H1 (cell line): Measurements from ENCODE around the gene CGB7. TPM values are rescaled to one million over a fixed set of nuclear protein-coding genes. Genes with fewer than 3 reads are reported as not detected.
"Not testable (repeated sequence)": the region's sequence is repeated elsewhere in the genome, so short reads cannot be mapped to it uniquely, and the experiment has no call there.

Experiments used
- CTCF ChIA-PET: fragments of 300-600 bp; sonication (Branson Sonifier 250); formaldehyde crosslinking; loops from one replicate; lab custom pipeline; 2021; ENCODE audit not compliant: partially characterized antibody; lab: Charles Lee
- POLR2A ChIA-PET: fragments of 300-600 bp; sonication (Branson Sonifier 250); formaldehyde crosslinking; loops from one replicate; lab custom pipeline; 2021; ENCODE audit warnings: inconsistent platforms; ENCODE audit not compliant: partially characterized antibody; lab: Charles Lee
- DNase-seq, 2 experiments: peaks; one replicate each; pipeline versions ENCODE4 v3.0.0 to v3.0.0-alpha.2; 2010 to 2022; ENCODE audit warnings: low spot score in 2 of 2, low read depth in 1 of 2, mixed read lengths in 1 of 2
- FAIRE-seq: peaks from 2 replicates; lab custom pipeline; 2011; peaks lifted over from hg19 to GRCh38; lab: Jason Lieb, UNC
- H2AFZ ChIP-seq: 2 replicates; pipeline ENCODE4 v1.8.1; 2012; ENCODE audit warnings: low read length, inconsistent platforms
- H2AK5ac ChIP-seq: 2 replicates; pipeline ENCODE4 v1.6.1; 2013; ENCODE audit warnings: low read depth, low read length
- H2BK120ac ChIP-seq: replicated peaks from 2 replicates; pipeline ENCODE3; 2013; ENCODE audit warnings: low read depth, low read length, inconsistent platforms
- H2BK12ac ChIP-seq: 2 replicates; pipeline ENCODE4 v1.6.1; 2013; ENCODE audit warnings: low read depth, low read length
- H2BK15ac ChIP-seq: 2 replicates; pipeline ENCODE4 v1.6.1; 2013; ENCODE audit warnings: low read length
- H2BK20ac ChIP-seq: 2 replicates; pipeline ENCODE4 v1.6.1; 2013; ENCODE audit warnings: low read length
- H2BK5ac ChIP-seq: 2 replicates; pipeline ENCODE4 v1.6.1; 2013; ENCODE audit warnings: low read depth, low read length
- H3K14ac ChIP-seq: 2 replicates; pipeline ENCODE4 v1.6.1; 2013; ENCODE audit warnings: inconsistent platforms; ENCODE audit not compliant: insufficient read length
- H3K18ac ChIP-seq: 2 replicates; pipeline ENCODE4 v1.6.1; 2013; ENCODE audit warnings: low read length; ENCODE audit errors: extremely low read depth
- H3K23ac ChIP-seq: 2 replicates; pipeline ENCODE4 v1.6.1; 2013; ENCODE audit warnings: inconsistent platforms; ENCODE audit not compliant: insufficient read length
- H3K23me2 ChIP-seq: 2 replicates; pipeline ENCODE4 v1.6.1; 2013; ENCODE audit warnings: low read depth, low read length
- H3K27ac ChIP-seq: 2 replicates; pipeline ENCODE4 v1.6.1; 2011; ENCODE audit warnings: low read depth, low read length, inconsistent platforms
- H3K27me3 ChIP-seq, 4 experiments: replicated peaks in 1 of 4; 1 replicate in 1 of 4; 2 replicates in 3 of 4; pipeline versions ENCODE4 v1.6.1 to v1.8.1; 2011 to 2013; ENCODE audit warnings: low read length in 3 of 4, mild to moderate bottlenecking in 3 of 4, inconsistent platforms in 2 of 4, mixed read lengths in 2 of 4, moderate library complexity in 1 of 4; ENCODE audit not compliant: control insufficient read depth in 3 of 4, insufficient read depth in 3 of 4; ENCODE audit errors: extremely low read depth in 1 of 4
- H3K36me3 ChIP-seq, 4 experiments: 2 replicates each; pipeline versions ENCODE4 v1.6.1 to v1.8.1; 2011 to 2013; ENCODE audit warnings: mild to moderate bottlenecking in 4 of 4, low read length in 3 of 4, moderate library complexity in 2 of 4, control low read depth in 1 of 4, inconsistent platforms in 1 of 4; ENCODE audit not compliant: insufficient read depth in 4 of 4, control insufficient read depth in 2 of 4
- H3K4ac ChIP-seq: replicated peaks from 2 replicates; pipeline ENCODE3; 2013; ENCODE audit warnings: low read length, low read depth, mixed read lengths, inconsistent platforms; ENCODE audit not compliant: insufficient read length
- H3K4me1 ChIP-seq, 4 experiments: replicated peaks in 1 of 4; 1 replicate in 1 of 4; 2 replicates in 3 of 4; pipeline versions ENCODE4 v1.6.1 to v1.8.1; 2011 to 2013; ENCODE audit warnings: low read length in 3 of 4, inconsistent platforms in 2 of 4, mixed read lengths in 1 of 4; ENCODE audit not compliant: insufficient read depth in 4 of 4, control insufficient read depth in 3 of 4
- H3K4me2 ChIP-seq, 2 experiments: 2 replicates each; pipeline versions ENCODE4 v1.6.1 to v1.8.1; 2011 to 2013; ENCODE audit warnings: low read depth in 2 of 2, low read length in 2 of 2, control low read depth in 1 of 2, inconsistent platforms in 1 of 2, mild to moderate bottlenecking in 1 of 2; ENCODE audit not compliant: insufficient read depth in 1 of 2
- H3K4me3 ChIP-seq, 4 experiments: fragments of 200-600, 300-600 bp in 1 of 4; sonication (generic), shearing (Covaris generic), sonication (Bioruptor Twin) in 1 of 4; 2 replicates each; pipeline versions ENCODE4 v1.5.1 to v1.8.1; 2011 to 2016; ENCODE audit warnings: low read length in 4 of 4, low read depth in 3 of 4, control low read depth in 2 of 4, inconsistent platforms in 2 of 4, mild to moderate bottlenecking in 2 of 4, mixed read lengths in 1 of 4, moderate library complexity in 1 of 4; ENCODE audit not compliant: insufficient read depth in 2 of 4; ENCODE audit errors: extremely low read depth in 1 of 4
- H3K56ac ChIP-seq: replicated peaks from 2 replicates; pipeline ENCODE3; 2013; ENCODE audit warnings: low read depth, mild to moderate bottlenecking, mixed read lengths, low read length, inconsistent platforms; ENCODE audit not compliant: insufficient read length
- H3K79me1 ChIP-seq: 2 replicates; pipeline ENCODE4 v1.6.1; 2013; ENCODE audit warnings: low read depth, low read length, control low read depth
- H3K79me2 ChIP-seq, 2 experiments: 2 replicates each; pipeline versions ENCODE4 v1.6.1 to v1.8.1; 2012 to 2013; ENCODE audit warnings: low read length in 2 of 2, mild to moderate bottlenecking in 2 of 2, inconsistent platforms in 1 of 2; ENCODE audit not compliant: insufficient read depth in 2 of 2, control insufficient read depth in 1 of 2
- H3K9ac ChIP-seq, 4 experiments: replicated peaks in 1 of 4; 1 replicate in 1 of 4; 2 replicates in 3 of 4; pipeline versions ENCODE4 v1.6.1 to v1.8.1; 2011 to 2013; ENCODE audit warnings: low read depth in 3 of 4, low read length in 3 of 4, control low read depth in 2 of 4, mild to moderate bottlenecking in 2 of 4, moderate library complexity in 2 of 4, inconsistent platforms in 1 of 4; ENCODE audit errors: extremely low read depth in 1 of 4
- H3K9me3 ChIP-seq, 2 experiments: 2 replicates each; pipeline versions ENCODE4 v1.6.1 to v1.8.1; 2012 to 2013; ENCODE audit warnings: mild to moderate bottlenecking in 2 of 2, moderate library complexity in 2 of 2, control low read depth in 1 of 2, inconsistent platforms in 1 of 2, low read depth in 1 of 2, low read length in 1 of 2, mixed read lengths in 1 of 2; ENCODE audit not compliant: insufficient read depth in 2 of 2
- H4K20me1 ChIP-seq, 2 experiments: replicated peaks in 1 of 2; 2 replicates each; pipeline versions ENCODE3 to v1.8.1; 2011 to 2013; ENCODE audit warnings: inconsistent platforms in 2 of 2, low read length in 2 of 2, mild to moderate bottlenecking in 1 of 2; ENCODE audit not compliant: insufficient read depth in 2 of 2, control insufficient read depth in 1 of 2
- H4K5ac ChIP-seq: 2 replicates; pipeline ENCODE4 v1.6.1; 2013; ENCODE audit warnings: low read length, low read depth, mixed read lengths, inconsistent platforms; ENCODE audit not compliant: insufficient read length
- H4K8ac ChIP-seq: 2 replicates; pipeline ENCODE4 v1.8.0; 2013; ENCODE audit warnings: mild to moderate bottlenecking, moderate library complexity, low read length, inconsistent platforms; ENCODE audit not compliant: insufficient read depth; ENCODE audit errors: extremely low read depth
- H4K91ac ChIP-seq: replicated peaks from 2 replicates; pipeline ENCODE3; 2013; ENCODE audit warnings: low read length, mixed read lengths, inconsistent platforms; ENCODE audit not compliant: insufficient read length
- CREB1 ChIP-seq: IDR thresholded peaks from 2 replicates; pipeline ENCODE4 v1.6.1; 2012; ENCODE audit warnings: inconsistent platforms
- NANOG ChIP-seq: IDR thresholded peaks from 2 replicates; pipeline ENCODE4 v1.6.1; 2011; ENCODE audit warnings: low read length, low read depth, mild to moderate bottlenecking, inconsistent platforms; ENCODE audit not compliant: insufficient read depth, poor library complexity, severe bottlenecking
- RAD21 ChIP-seq, 2 experiments: IDR thresholded peaks in 1 of 2; conservative IDR thresholded peaks in 1 of 2; 2 replicates each; pipeline ENCODE4 v1.6.1; 2011; ENCODE audit warnings: low read depth in 2 of 2, low read length in 2 of 2, improper control_type of control experiment in 1 of 2, inconsistent platforms in 1 of 2, mild to moderate bottlenecking in 1 of 2, moderate library complexity in 1 of 2
- TBP ChIP-seq: IDR thresholded peaks from 2 replicates; pipeline ENCODE4 v1.6.1; 2011; ENCODE audit warnings: low read depth, low read length, improper control_type of control experiment
- YY1 ChIP-seq: IDR thresholded peaks from 2 replicates; pipeline ENCODE4 v1.6.1; 2011; ENCODE audit warnings: low read depth, mild to moderate bottlenecking, low read length
- WGBS, 2 experiments: shearing (Covaris generic) in 1 of 2; methylation state at CpG; one replicate each; pipeline versions ENCODE4 v1.1.6 to v1.1.7; 2013 to 2015; ENCODE audit warnings: low lambda C conversion rate in 2 of 2, mixed read lengths in 2 of 2, inconsistent platforms in 1 of 2, low coverage in 1 of 2, missing lambda C conversion rate in 1 of 2; ENCODE audit not compliant: insufficient replicate concordance in 2 of 2, insufficient coverage in 1 of 2, insufficient read length in 1 of 2; ENCODE audit errors: extremely low coverage in 1 of 2, missing lambda C conversion rate in 1 of 2; 5-methylcytosine and 5-hydroxymethylcytosine counted together
- polyA plus RNA-seq, 7 experiments: library from polyadenylated mRNA; depleted of rRNA in 3 of 7; stranded (reverse) in 5 of 7; unstranded in 2 of 7; fragments of >200 nt in 5 of 7; fragments of 200-250 nt in 2 of 7; gene quantifications; 1 replicate in 5 of 7; 2 replicates in 1 of 7; 4 replicates in 1 of 7; pipeline versions ENCODE4 v1.2.1 to v1.2.3, GENCODE V29; 2011 to 2013; ENCODE audit warnings: missing spikeins in 2 of 7, mixed read lengths in 2 of 7
- total RNA-seq: library from RNA; stranded (reverse); fragmentation: NEBNext Ultra II Directional; extraction: Animal tissue kit (Norgen Biotek cat#: 25700); gene quantifications from 2 replicates; pipeline ENCODE4 v1.2.1, GENCODE V29; 2021
- TF ChIP-seq, protein P1 (sequence below), 3 experiments: IDR thresholded peaks; 1 replicate in 2 of 3; 2 replicates in 1 of 3; pipeline versions ENCODE4 v1.5.1 to v1.6.1; 2011; ENCODE audit warnings: low read length in 3 of 3, mild to moderate bottlenecking in 3 of 3, inconsistent platforms in 2 of 3, low read depth in 1 of 3, moderate library complexity in 1 of 3; ENCODE audit not compliant: insufficient read depth in 1 of 3; ENCODE audit errors: control extremely low read depth in 1 of 3

CGB7 gene
- total and polyA plus RNA-seq, 2 of the 8 experiments (the other 6 are each of a cell fraction or from before 2014, with no cell fraction given): 1.2 to 2.2 TPM

- not testable (repeated sequence) for H4K20me1 ChIP-seq, H3K23me2 ChIP-seq
- TF ChIP-seq NANOG (peak; percentile 29), CREB1 (peak; percentile 80), RAD21 (IDR thresholded peaks at IDR 0.05 in 1 of 2, conservative IDR thresholded peaks at IDR 0.05 in 1 of 2; ENCODE audit: low read depth in 2 of 2, low read length in 2 of 2) (peak; percentile 24 to 47; a peak in 2 of 4 replicates), YY1 (peak; percentile 53; the same call in 1 of the 2 replicates), TBP (peak; percentile 93)
- TF ChIP-seq, protein P1, sequence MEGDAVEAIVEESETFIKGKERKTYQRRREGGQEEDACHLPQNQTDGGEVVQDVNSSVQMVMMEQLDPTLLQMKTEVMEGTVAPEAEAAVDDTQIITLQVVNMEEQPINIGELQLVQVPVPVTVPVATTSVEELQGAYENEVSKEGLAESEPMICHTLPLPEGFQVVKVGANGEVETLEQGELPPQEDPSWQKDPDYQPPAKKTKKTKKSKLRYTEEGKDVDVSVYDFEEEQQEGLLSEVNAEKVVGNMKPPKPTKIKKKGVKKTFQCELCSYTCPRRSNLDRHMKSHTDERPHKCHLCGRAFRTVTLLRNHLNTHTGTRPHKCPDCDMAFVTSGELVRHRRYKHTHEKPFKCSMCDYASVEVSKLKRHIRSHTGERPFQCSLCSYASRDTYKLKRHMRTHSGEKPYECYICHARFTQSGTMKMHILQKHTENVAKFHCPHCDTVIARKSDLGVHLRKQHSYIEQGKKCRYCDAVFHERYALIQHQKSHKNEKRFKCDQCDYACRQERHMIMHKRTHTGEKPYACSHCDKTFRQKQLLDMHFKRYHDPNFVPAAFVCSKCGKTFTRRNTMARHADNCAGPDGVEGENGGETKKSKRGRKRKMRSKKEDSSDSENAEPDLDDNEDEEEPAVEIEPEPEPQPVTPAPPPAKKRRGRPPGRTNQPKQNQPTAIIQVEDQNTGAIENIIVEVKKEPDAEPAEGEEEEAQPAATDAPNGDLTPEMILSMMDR (IDR thresholded peaks at IDR 0.05; ENCODE audit: control extremely low read depth in 1 of 3, insufficient read depth in 1 of 3, low read depth in 1 of 3, low read length in 3 of 3): peak; percentile 65 to 78 (median 74)
- TF ChIP-seq, all 59 proteins: peak for 6; not testable (repeated sequence) for 53
- H3K27me3 ChIP-seq, H2BK5ac ChIP-seq, H3K56ac ChIP-seq, H2BK120ac ChIP-seq, H3K9me3 ChIP-seq, H3K14ac ChIP-seq, H2BK15ac ChIP-seq, H3K9ac ChIP-seq, H3K23ac ChIP-seq, H4K8ac ChIP-seq, FAIRE-seq, H4K5ac ChIP-seq, H3K18ac ChIP-seq, H2BK12ac ChIP-seq, H3K36me3 ChIP-seq, CTCF ChIA-PET, H3K4me3 ChIP-seq, H2AFZ ChIP-seq, POLR2A ChIA-PET, H3K27ac ChIP-seq, H2BK20ac ChIP-seq, H3K79me2 ChIP-seq, H3K4me2 ChIP-seq, H4K91ac ChIP-seq, H3K4ac ChIP-seq, H3K79me1 ChIP-seq, H2AK5ac ChIP-seq, H3K4me1 ChIP-seq: not testable (repeated sequence)
- DNase-seq: peak in 1 of 2 experiments; percentile 89
- WGBS, 2 experiments: 72% methylated on average over 9 of the region's 18 CpGs; no CpG with 5 or more reads in 1 of the 2 experiments
Observed at GRCh38 chr19:49036815-49037214, 20.7 kb downstream of the CGB7 start, which contains the start of gene CGB1. Gene CGB1 (minus strand): TSS chr19:49036895. CDS start chr19:49036711, 184 bp downstream.
